Parathyroid adenoma (tissue), 2 donors: ENCODE data around the gene MGAT4A.
"Not testable (repeated sequence)": the region's sequence is repeated elsewhere in the genome, so short reads cannot be mapped to it uniquely, and the experiment has no call there.

ENCODE experiments used
- H2AFZ ChIP-seq: fragments of 300-600 bp; sonication (generic); one replicate; pipeline ENCODE4 v1.7.0; 2017; ENCODE audit warnings: antibody characterized with exemption, mild to moderate bottlenecking
- H3K27ac ChIP-seq: fragments of 300-600 bp; sonication (generic); one replicate; pipeline ENCODE4 v1.7.0; 2017
- H3K27me3 ChIP-seq: fragments of 300-600 bp; sonication (generic); one replicate; pipeline ENCODE4 v1.7.0; 2017; ENCODE audit warnings: low read length; ENCODE audit not compliant: control insufficient read depth, insufficient read depth
- H3K36me3 ChIP-seq: fragments of 300-600 bp; sonication (generic); one replicate; pipeline ENCODE4 v1.7.0; 2017; ENCODE audit warnings: low read length; ENCODE audit not compliant: control insufficient read depth, insufficient read depth
- H3K4me1 ChIP-seq: fragments of 300-600 bp; sonication (generic); one replicate; pipeline ENCODE4 v1.7.0; 2017; ENCODE audit warnings: control low read depth
- H3K4me2 ChIP-seq: fragments of 300-600 bp; sonication (generic); one replicate; pipeline ENCODE4 v1.7.0; 2017; ENCODE audit warnings: low read length
- H3K4me3 ChIP-seq: fragments of 300-600 bp; sonication (generic); one replicate; pipeline ENCODE4 v1.7.0; 2017; ENCODE audit warnings: low read depth, low read length
- H3K79me2 ChIP-seq: fragments of 300-600 bp; sonication (generic); one replicate; pipeline ENCODE4 v1.7.0; 2017; ENCODE audit warnings: control low read depth
- H3K9ac ChIP-seq: fragments of 300-600 bp; sonication (generic); one replicate; pipeline ENCODE4 v1.7.0; 2017; ENCODE audit warnings: mild to moderate bottlenecking
- H3K9me3 ChIP-seq: fragments of 300-600 bp; sonication (generic); one replicate; pipeline ENCODE4 v1.7.0; 2017; ENCODE audit warnings: low read length; ENCODE audit not compliant: control insufficient read depth
- CTCF ChIP-seq: fragments of 300-600 bp; sonication (generic); IDR thresholded peaks from one replicate; pipeline ENCODE4 v1.7.0; 2017; ENCODE audit warnings: antibody characterized with exemption, mild to moderate bottlenecking
- donor health status: primary hyperparathyroidism.

MGAT4A gene

GRCh38 chr2:98663511-98664090 lies 67.3 kb downstream of the MGAT4A start:
- no peak overlapping the region for H3K27ac ChIP-seq
- no peak for TF ChIP-seq CTCF

GRCh38 chr2:98659491-98659840 lies 71.5 kb downstream of the MGAT4A start:
- H3K36me3 ChIP-seq, H3K4me2 ChIP-seq, H3K27ac ChIP-seq, H3K79me2 ChIP-seq, H3K27me3 ChIP-seq, H3K9ac ChIP-seq, H3K4me1 ChIP-seq, H2AFZ ChIP-seq, H3K9me3 ChIP-seq, H3K4me3 ChIP-seq: not testable (repeated sequence)

More at GRCh38 chr2:98663511-98664090, 67.3 kb downstream of the MGAT4A start:
- H3K79me2 ChIP-seq: peaks cover 27% of the 10 kb centered on the region
- no peak overlapping the region for H3K9ac ChIP-seq
- no peak overlapping the region for H3K4me2 ChIP-seq
- H3K9me3 ChIP-seq: no peaks in the 10 kb centered on the region
- H3K4me1 ChIP-seq: peaks cover 4% of the 10 kb centered on the region
- H2AFZ ChIP-seq: no peak overlapping the region
- H3K4me3 ChIP-seq: no peak overlapping the region
- no peaks in the 10 kb centered on the region for H3K27me3 ChIP-seq
- no peaks in the 10 kb centered on the region for H3K36me3 ChIP-seq

- no peaks in the 10 kb centered on the region for H3K27me3 ChIP-seq
- no peaks in the 10 kb centered on the region for H3K9me3 ChIP-seq
- H2AFZ ChIP-seq: no peak overlapping the region
- H3K79me2 ChIP-seq: peaks cover 7% of the 10 kb centered on the region
- no peak overlapping the region for H3K4me2 ChIP-seq
- H3K4me3 ChIP-seq: no peak overlapping the region
- no peak overlapping the region for H3K27ac ChIP-seq
- no peaks in the 10 kb centered on the region for H3K36me3 ChIP-seq
- H3K4me1 ChIP-seq: peaks cover 4% of the 10 kb centered on the region
- no peak for TF ChIP-seq CTCF
- no peak overlapping the region for H3K9ac ChIP-seq
These were observed 72.0 kb downstream of the MGAT4A start for GRCh38 chr2:98658816-98659490.

- Histone ChIP-seq H3K4me2 (no peak overlapping the region), H3K27me3 (no peaks in the 10 kb centered on the region), H3K9ac (no peak overlapping the region), H3K4me3 (no peak overlapping the region), H2AFZ (no peak overlapping the region), H3K4me1 (no peaks in the 10 kb centered on the region), H3K27ac (no peak overlapping the region), H3K79me2 (peaks cover 10% of the 10 kb centered on the region), H3K36me3 (no peaks in the 10 kb centered on the region), H3K9me3 (no peaks in the 10 kb centered on the region)
- no peak for TF ChIP-seq CTCF
These were observed 74.1 kb downstream of the MGAT4A start for GRCh38 chr2:98656800-98657199.

- Histone ChIP-seq H3K4me3 (no peak overlapping the region), H3K27ac (no peak overlapping the region), H3K4me1 (no peaks in the 10 kb centered on the region), H3K36me3 (no peaks in the 10 kb centered on the region), H3K4me2 (no peak overlapping the region), H3K9ac (no peak overlapping the region), H3K27me3 (no peaks in the 10 kb centered on the region), H3K9me3 (no peaks in the 10 kb centered on the region), H3K79me2 (peaks cover 16% of the 10 kb centered on the region), H2AFZ (no peak overlapping the region)
- no peak for TF ChIP-seq CTCF
These were observed 76.0 kb downstream of the MGAT4A start for GRCh38 chr2:98654699-98655495.
